Eye (tissue), 1 donor: ENCODE data around the gene NEURL2.

Experiments used
- DNase-seq: peaks from one replicate; pipeline ENCODE4 v3.0.0-alpha.2; 2015

NEURL2 gene

GRCh38 chr20:45840700-45841198 lies 50.3 kb downstream of the NEURL2 start:
- no peak for DNase-seq
